Neural progenitor cell (in vitro differentiated cells): Measurements from ENCODE around the gene MARS1.

Experiments
- EZH2 ChIP-seq: fragments of 200-600 bp; sonication (generic); IDR thresholded peaks from 2 replicates; pipeline ENCODE4 v1.6.1; 2017; ENCODE audit warnings: antibody characterized with exemption, mild to moderate bottlenecking, moderate library complexity
- TF ChIP-seq, protein P1 (sequence below): fragments of 200-600 bp; sonication (generic); IDR thresholded peaks from 2 replicates; pipeline ENCODE4 v1.5.1; 2017; ENCODE audit warnings: antibody characterized with exemption, mild to moderate bottlenecking

DNA sequence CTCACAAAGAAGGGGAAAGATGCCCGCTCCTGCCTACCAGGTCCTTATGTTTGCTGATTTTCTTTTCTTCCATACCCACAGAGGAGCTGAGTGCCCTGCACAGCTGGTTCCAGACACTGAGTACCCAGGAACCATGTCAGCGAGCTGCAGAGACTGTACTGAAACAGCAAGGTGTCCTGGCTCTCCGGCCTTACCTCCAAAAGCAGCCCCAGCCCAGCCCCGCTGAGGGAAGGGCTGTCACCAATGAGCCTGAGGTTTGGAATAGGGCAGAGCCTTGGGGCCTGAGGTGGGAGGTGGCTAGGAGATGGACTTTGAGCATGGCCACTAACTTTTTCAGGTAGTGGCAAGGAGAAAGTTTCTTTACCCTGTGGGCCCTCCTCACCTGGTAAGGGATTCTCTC, 2.3 kb downstream of the MARS1 start:
- TF ChIP-seq, protein P1, sequence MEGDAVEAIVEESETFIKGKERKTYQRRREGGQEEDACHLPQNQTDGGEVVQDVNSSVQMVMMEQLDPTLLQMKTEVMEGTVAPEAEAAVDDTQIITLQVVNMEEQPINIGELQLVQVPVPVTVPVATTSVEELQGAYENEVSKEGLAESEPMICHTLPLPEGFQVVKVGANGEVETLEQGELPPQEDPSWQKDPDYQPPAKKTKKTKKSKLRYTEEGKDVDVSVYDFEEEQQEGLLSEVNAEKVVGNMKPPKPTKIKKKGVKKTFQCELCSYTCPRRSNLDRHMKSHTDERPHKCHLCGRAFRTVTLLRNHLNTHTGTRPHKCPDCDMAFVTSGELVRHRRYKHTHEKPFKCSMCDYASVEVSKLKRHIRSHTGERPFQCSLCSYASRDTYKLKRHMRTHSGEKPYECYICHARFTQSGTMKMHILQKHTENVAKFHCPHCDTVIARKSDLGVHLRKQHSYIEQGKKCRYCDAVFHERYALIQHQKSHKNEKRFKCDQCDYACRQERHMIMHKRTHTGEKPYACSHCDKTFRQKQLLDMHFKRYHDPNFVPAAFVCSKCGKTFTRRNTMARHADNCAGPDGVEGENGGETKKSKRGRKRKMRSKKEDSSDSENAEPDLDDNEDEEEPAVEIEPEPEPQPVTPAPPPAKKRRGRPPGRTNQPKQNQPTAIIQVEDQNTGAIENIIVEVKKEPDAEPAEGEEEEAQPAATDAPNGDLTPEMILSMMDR, result no peak
- no peak for TF ChIP-seq EZH2
